H1 (cell line): ENCODE data around the gene CAMTA1. TPM values are rescaled to one million over a fixed set of nuclear protein-coding genes. Genes with fewer than 3 reads are reported as not detected.

ENCODE experiments used
- CTCF ChIA-PET: fragments of 300-600 bp; sonication (Branson Sonifier 250); formaldehyde crosslinking; loops from one replicate; lab custom pipeline; 2021; ENCODE audit not compliant: partially characterized antibody; lab: Charles Lee
- POLR2A ChIA-PET: fragments of 300-600 bp; sonication (Branson Sonifier 250); formaldehyde crosslinking; loops from one replicate; lab custom pipeline; 2021; ENCODE audit warnings: inconsistent platforms; ENCODE audit not compliant: partially characterized antibody; lab: Charles Lee
- DNase-seq, 2 experiments: peaks; one replicate each; pipeline versions ENCODE4 v3.0.0 to v3.0.0-alpha.2; 2010 to 2022; ENCODE audit warnings: low spot score in 2 of 2, low read depth in 1 of 2, mixed read lengths in 1 of 2
- FAIRE-seq: peaks from 2 replicates; lab custom pipeline; 2011; peaks lifted over from hg19 to GRCh38; lab: Jason Lieb, UNC
- H2AFZ ChIP-seq: 2 replicates; pipeline ENCODE4 v1.8.1; 2012; ENCODE audit warnings: low read length, inconsistent platforms
- H2AK5ac ChIP-seq: 2 replicates; pipeline ENCODE4 v1.6.1; 2013; ENCODE audit warnings: low read depth, low read length
- H2BK120ac ChIP-seq: replicated peaks from 2 replicates; pipeline ENCODE3; 2013; ENCODE audit warnings: low read depth, low read length, inconsistent platforms
- H2BK12ac ChIP-seq: 2 replicates; pipeline ENCODE4 v1.6.1; 2013; ENCODE audit warnings: low read depth, low read length
- H2BK15ac ChIP-seq: 2 replicates; pipeline ENCODE4 v1.6.1; 2013; ENCODE audit warnings: low read length
- H2BK20ac ChIP-seq: 2 replicates; pipeline ENCODE4 v1.6.1; 2013; ENCODE audit warnings: low read length
- H2BK5ac ChIP-seq: 2 replicates; pipeline ENCODE4 v1.6.1; 2013; ENCODE audit warnings: low read depth, low read length
- H3K14ac ChIP-seq: 2 replicates; pipeline ENCODE4 v1.6.1; 2013; ENCODE audit warnings: inconsistent platforms; ENCODE audit not compliant: insufficient read length
- H3K18ac ChIP-seq: 2 replicates; pipeline ENCODE4 v1.6.1; 2013; ENCODE audit warnings: low read length; ENCODE audit errors: extremely low read depth
- H3K23ac ChIP-seq: 2 replicates; pipeline ENCODE4 v1.6.1; 2013; ENCODE audit warnings: inconsistent platforms; ENCODE audit not compliant: insufficient read length
- H3K23me2 ChIP-seq: 2 replicates; pipeline ENCODE4 v1.6.1; 2013; ENCODE audit warnings: low read depth, low read length
- H3K27ac ChIP-seq: 2 replicates; pipeline ENCODE4 v1.6.1; 2011; ENCODE audit warnings: low read depth, low read length, inconsistent platforms
- H3K27me3 ChIP-seq, 4 experiments: replicated peaks in 1 of 4; 1 replicate in 1 of 4; 2 replicates in 3 of 4; pipeline versions ENCODE4 v1.6.1 to v1.8.1; 2011 to 2013; ENCODE audit warnings: low read length in 3 of 4, mild to moderate bottlenecking in 3 of 4, inconsistent platforms in 2 of 4, mixed read lengths in 2 of 4, moderate library complexity in 1 of 4; ENCODE audit not compliant: control insufficient read depth in 3 of 4, insufficient read depth in 3 of 4; ENCODE audit errors: extremely low read depth in 1 of 4
- H3K36me3 ChIP-seq, 4 experiments: 2 replicates each; pipeline versions ENCODE4 v1.6.1 to v1.8.1; 2011 to 2013; ENCODE audit warnings: mild to moderate bottlenecking in 4 of 4, low read length in 3 of 4, moderate library complexity in 2 of 4, control low read depth in 1 of 4, inconsistent platforms in 1 of 4; ENCODE audit not compliant: insufficient read depth in 4 of 4, control insufficient read depth in 2 of 4
- H3K4ac ChIP-seq: replicated peaks from 2 replicates; pipeline ENCODE3; 2013; ENCODE audit warnings: low read length, low read depth, mixed read lengths, inconsistent platforms; ENCODE audit not compliant: insufficient read length
- H3K4me1 ChIP-seq, 4 experiments: replicated peaks in 1 of 4; 1 replicate in 1 of 4; 2 replicates in 3 of 4; pipeline versions ENCODE4 v1.6.1 to v1.8.1; 2011 to 2013; ENCODE audit warnings: low read length in 3 of 4, inconsistent platforms in 2 of 4, mixed read lengths in 1 of 4; ENCODE audit not compliant: insufficient read depth in 4 of 4, control insufficient read depth in 3 of 4
- H3K4me2 ChIP-seq, 2 experiments: 2 replicates each; pipeline versions ENCODE4 v1.6.1 to v1.8.1; 2011 to 2013; ENCODE audit warnings: low read depth in 2 of 2, low read length in 2 of 2, control low read depth in 1 of 2, inconsistent platforms in 1 of 2, mild to moderate bottlenecking in 1 of 2; ENCODE audit not compliant: insufficient read depth in 1 of 2
- H3K4me3 ChIP-seq, 4 experiments: fragments of 200-600, 300-600 bp in 1 of 4; sonication (generic), shearing (Covaris generic), sonication (Bioruptor Twin) in 1 of 4; 2 replicates each; pipeline versions ENCODE4 v1.5.1 to v1.8.1; 2011 to 2016; ENCODE audit warnings: low read length in 4 of 4, low read depth in 3 of 4, control low read depth in 2 of 4, inconsistent platforms in 2 of 4, mild to moderate bottlenecking in 2 of 4, mixed read lengths in 1 of 4, moderate library complexity in 1 of 4; ENCODE audit not compliant: insufficient read depth in 2 of 4; ENCODE audit errors: extremely low read depth in 1 of 4
- H3K56ac ChIP-seq: replicated peaks from 2 replicates; pipeline ENCODE3; 2013; ENCODE audit warnings: low read depth, mild to moderate bottlenecking, mixed read lengths, low read length, inconsistent platforms; ENCODE audit not compliant: insufficient read length
- H3K79me1 ChIP-seq: 2 replicates; pipeline ENCODE4 v1.6.1; 2013; ENCODE audit warnings: low read depth, low read length, control low read depth
- H3K79me2 ChIP-seq, 2 experiments: 2 replicates each; pipeline versions ENCODE4 v1.6.1 to v1.8.1; 2012 to 2013; ENCODE audit warnings: low read length in 2 of 2, mild to moderate bottlenecking in 2 of 2, inconsistent platforms in 1 of 2; ENCODE audit not compliant: insufficient read depth in 2 of 2, control insufficient read depth in 1 of 2
- H3K9ac ChIP-seq, 4 experiments: replicated peaks in 1 of 4; 1 replicate in 1 of 4; 2 replicates in 3 of 4; pipeline versions ENCODE4 v1.6.1 to v1.8.1; 2011 to 2013; ENCODE audit warnings: low read depth in 3 of 4, low read length in 3 of 4, control low read depth in 2 of 4, mild to moderate bottlenecking in 2 of 4, moderate library complexity in 2 of 4, inconsistent platforms in 1 of 4; ENCODE audit errors: extremely low read depth in 1 of 4
- H3K9me3 ChIP-seq, 2 experiments: 2 replicates each; pipeline versions ENCODE4 v1.6.1 to v1.8.1; 2012 to 2013; ENCODE audit warnings: mild to moderate bottlenecking in 2 of 2, moderate library complexity in 2 of 2, control low read depth in 1 of 2, inconsistent platforms in 1 of 2, low read depth in 1 of 2, low read length in 1 of 2, mixed read lengths in 1 of 2; ENCODE audit not compliant: insufficient read depth in 2 of 2
- H4K20me1 ChIP-seq, 2 experiments: replicated peaks in 1 of 2; 2 replicates each; pipeline versions ENCODE3 to v1.8.1; 2011 to 2013; ENCODE audit warnings: inconsistent platforms in 2 of 2, low read length in 2 of 2, mild to moderate bottlenecking in 1 of 2; ENCODE audit not compliant: insufficient read depth in 2 of 2, control insufficient read depth in 1 of 2
- H4K5ac ChIP-seq: 2 replicates; pipeline ENCODE4 v1.6.1; 2013; ENCODE audit warnings: low read length, low read depth, mixed read lengths, inconsistent platforms; ENCODE audit not compliant: insufficient read length
- H4K8ac ChIP-seq: 2 replicates; pipeline ENCODE4 v1.8.0; 2013; ENCODE audit warnings: mild to moderate bottlenecking, moderate library complexity, low read length, inconsistent platforms; ENCODE audit not compliant: insufficient read depth; ENCODE audit errors: extremely low read depth
- H4K91ac ChIP-seq: replicated peaks from 2 replicates; pipeline ENCODE3; 2013; ENCODE audit warnings: low read length, mixed read lengths, inconsistent platforms; ENCODE audit not compliant: insufficient read length
- BCL11A ChIP-seq, 2 experiments: IDR thresholded peaks; one replicate each; pipeline ENCODE4 v1.6.1; 2011; ENCODE audit warnings: low read depth in 2 of 2, low read length in 2 of 2, mild to moderate bottlenecking in 2 of 2
- BRCA1 ChIP-seq: IDR thresholded peaks from 2 replicates; pipeline ENCODE4 v1.6.1; 2012; ENCODE audit warnings: low read depth, low read length, improper control_type of control experiment
- CEBPB ChIP-seq: IDR thresholded peaks from 2 replicates; pipeline ENCODE4 v1.6.1; 2012; ENCODE audit warnings: low read depth, low read length
- CHD2 ChIP-seq: IDR thresholded peaks from 2 replicates; pipeline ENCODE4 v1.6.1; 2012; ENCODE audit warnings: low read length, improper control_type of control experiment
- CREB1 ChIP-seq: IDR thresholded peaks from 2 replicates; pipeline ENCODE4 v1.6.1; 2012; ENCODE audit warnings: inconsistent platforms
- CTBP2 ChIP-seq: IDR thresholded peaks from 2 replicates; pipeline ENCODE4 v1.7.0; 2011; ENCODE audit warnings: borderline replicate concordance, mild to moderate bottlenecking, moderate library complexity, mixed read lengths, low read length; ENCODE audit not compliant: insufficient read depth, insufficient read length
- EP300 ChIP-seq, 2 experiments: IDR thresholded peaks; 1 replicate in 1 of 2; 2 replicates in 1 of 2; pipeline ENCODE4 v1.6.1; 2011 to 2012; ENCODE audit warnings: low read depth in 2 of 2, low read length in 2 of 2, mild to moderate bottlenecking in 2 of 2, borderline replicate concordance in 1 of 2, inconsistent platforms in 1 of 2, moderate library complexity in 1 of 2
- EZH2 ChIP-seq: fragments of 200-600 bp; sonication (generic); IDR thresholded peaks from 2 replicates; pipeline ENCODE4 v1.7.1; 2012; ENCODE audit warnings: low read depth, mild to moderate bottlenecking, moderate library complexity, low read length, inconsistent platforms; ENCODE audit not compliant: severe bottlenecking
- HDAC6 ChIP-seq: IDR thresholded peaks from one replicate; pipeline ENCODE4 v1.7.1; 2012; ENCODE audit warnings: low read depth, mild to moderate bottlenecking, inconsistent platforms, low read length, moderate library complexity
- KDM4A ChIP-seq: IDR thresholded peaks from one replicate; pipeline ENCODE4 v1.7.1; 2012; ENCODE audit warnings: low read depth, mild to moderate bottlenecking, moderate library complexity, low read length, inconsistent platforms; ENCODE audit not compliant: severe bottlenecking
- POU5F1 ChIP-seq: IDR thresholded peaks from 2 replicates; pipeline ENCODE4 v1.6.1; 2011; ENCODE audit warnings: low read depth, mild to moderate bottlenecking, low read length, moderate library complexity
- RBBP5 ChIP-seq: IDR thresholded peaks from 2 replicates; pipeline ENCODE4 v1.7.1; 2012; ENCODE audit warnings: low read depth, mild to moderate bottlenecking, inconsistent platforms, low read length, moderate library complexity, borderline replicate concordance
- SP2 ChIP-seq: IDR thresholded peaks from 2 replicates; pipeline ENCODE4 v1.6.1; 2012; ENCODE audit warnings: mild to moderate bottlenecking, low read length, inconsistent platforms
- SP4 ChIP-seq: IDR thresholded peaks from 2 replicates; pipeline ENCODE4 v1.6.1; 2012; ENCODE audit warnings: low read length, inconsistent platforms
- TAF7 ChIP-seq: optimal IDR thresholded peaks from 2 replicates; pipeline ENCODE3; 2011; ENCODE audit warnings: low read depth, mild to moderate bottlenecking, inconsistent platforms, low read length, moderate library complexity, borderline replicate concordance
- WGBS, 2 experiments: shearing (Covaris generic) in 1 of 2; methylation state at CpG; one replicate each; pipeline versions ENCODE4 v1.1.6 to v1.1.7; 2013 to 2015; ENCODE audit warnings: low lambda C conversion rate in 2 of 2, mixed read lengths in 2 of 2, inconsistent platforms in 1 of 2, low coverage in 1 of 2, missing lambda C conversion rate in 1 of 2; ENCODE audit not compliant: insufficient replicate concordance in 2 of 2, insufficient coverage in 1 of 2, insufficient read length in 1 of 2; ENCODE audit errors: extremely low coverage in 1 of 2, missing lambda C conversion rate in 1 of 2; 5-methylcytosine and 5-hydroxymethylcytosine counted together
- polyA plus RNA-seq, 7 experiments: library from polyadenylated mRNA; depleted of rRNA in 3 of 7; stranded (reverse) in 5 of 7; unstranded in 2 of 7; fragments of >200 nt in 5 of 7; fragments of 200-250 nt in 2 of 7; gene quantifications; 1 replicate in 5 of 7; 2 replicates in 1 of 7; 4 replicates in 1 of 7; pipeline versions ENCODE4 v1.2.1 to v1.2.3, GENCODE V29; 2011 to 2013; ENCODE audit warnings: missing spikeins in 2 of 7, mixed read lengths in 2 of 7
- total RNA-seq: library from RNA; stranded (reverse); fragmentation: NEBNext Ultra II Directional; extraction: Animal tissue kit (Norgen Biotek cat#: 25700); gene quantifications from 2 replicates; pipeline ENCODE4 v1.2.1, GENCODE V29; 2021

Gene CAMTA1
- total and polyA plus RNA-seq, 2 of the 8 experiments (the other 6 are each of a cell fraction or from before 2014, with no cell fraction given): 65.0 to 119 TPM

DNA sequence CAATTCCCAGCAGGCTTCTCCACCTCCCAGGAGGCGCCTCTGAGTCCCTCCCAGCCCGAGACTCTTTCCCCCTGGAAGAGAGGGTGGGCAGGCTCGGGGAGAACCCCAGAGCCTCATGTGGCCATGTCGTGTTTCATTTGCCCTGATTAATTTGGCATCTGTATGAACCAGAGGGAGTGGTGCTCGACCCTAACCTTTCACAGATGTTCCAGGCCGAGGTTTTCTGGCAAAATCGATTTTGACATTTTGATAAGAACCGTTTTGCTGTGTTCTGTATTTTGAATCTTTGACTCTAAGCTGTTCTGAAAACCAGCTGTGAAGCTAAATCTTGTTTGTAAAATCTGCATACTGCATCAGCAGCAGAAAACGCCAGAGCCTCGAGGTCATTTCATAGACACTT lies 367.4 kb downstream of the CAMTA1 start:
- FAIRE-seq (no peak), DNase-seq (no peak)
- no peak overlapping the region for H2BK12ac ChIP-seq
- no peaks in the 10 kb centered on the region for H3K27me3 ChIP-seq
- TF ChIP-seq CTBP2 (no peak), BRCA1 (no peak), POU5F1 (no peak), TAF7 (no peak), CEBPB (no peak), BCL11A (IDR thresholded peaks at IDR 0.05; ENCODE audit: low read depth in 2 of 2, low read length in 2 of 2) (no peak), CREB1 (no peak), RBBP5 (no peak), KDM4A (no peak), SP2 (no peak), EP300 (IDR thresholded peaks at IDR 0.05; ENCODE audit: borderline replicate concordance in 1 of 2, low read depth in 2 of 2, low read length in 2 of 2) (no peak), HDAC6 (no peak), CHD2 (no peak), EZH2 (no peak), SP4 (no peak)
- no peak overlapping the region for H3K18ac ChIP-seq
- no peaks in the 10 kb centered on the region; a peak in 1 of 8 replicates for H3K36me3 ChIP-seq
- H2BK20ac ChIP-seq: no peak overlapping the region
- H2BK5ac ChIP-seq: no peak overlapping the region
- no peak overlapping the region for H3K14ac ChIP-seq
- no peak overlapping the region for H2BK15ac ChIP-seq
- no peak overlapping the region for H3K23ac ChIP-seq
- ChIA-PET POLR2A (no interaction called here), CTCF (interaction anchor here (1.8 kb wide), 1 partner anchor 55 kb away, joined by 5 read pairs; no protein-coding TSS in a partner anchor)
- no peak overlapping the region for H3K9ac ChIP-seq
- H3K4me2 ChIP-seq: no peak overlapping the region
- no peak overlapping the region for H4K5ac ChIP-seq
- H2BK120ac ChIP-seq: no peak overlapping the region
- no peak overlapping the region for H2AK5ac ChIP-seq
- H3K4me3 ChIP-seq: no peak overlapping the region
- H4K8ac ChIP-seq: no peak overlapping the region
- peaks cover 4% of the 10 kb centered on the region for H3K23me2 ChIP-seq
- H3K27ac ChIP-seq: no peak overlapping the region
- H3K79me1 ChIP-seq: no peaks in the 10 kb centered on the region
- H4K91ac ChIP-seq: no peak overlapping the region
- no peak overlapping the region for H2AFZ ChIP-seq
- 86% methylated on average over 10 of the region's 10 CpGs; no CpG with 5 or more reads in 1 of the 2 experiments for WGBS, 2 experiments
- H3K9me3 ChIP-seq: no peaks in the 10 kb centered on the region
- no peaks in the 10 kb centered on the region for H3K79me2 ChIP-seq
- no peak overlapping the region for H3K56ac ChIP-seq
- H3K4me1 ChIP-seq: peaks cover 3 to 28% (median 16%) of the 10 kb centered on the region in 4 experiments
- H3K4ac ChIP-seq: no peak overlapping the region
- peaks cover 0 to 3% of the 10 kb centered on the region in 2 experiments for H4K20me1 ChIP-seq
